Effector CD4-positive, alpha-beta T cell (primary cell): ENCODE results near the gene LRCOL1.

Source experiments
- DNase-seq: peaks from one replicate; pipeline ENCODE4 v3.0.0-alpha.2; 2020

The LRCOL1 gene

DNA sequence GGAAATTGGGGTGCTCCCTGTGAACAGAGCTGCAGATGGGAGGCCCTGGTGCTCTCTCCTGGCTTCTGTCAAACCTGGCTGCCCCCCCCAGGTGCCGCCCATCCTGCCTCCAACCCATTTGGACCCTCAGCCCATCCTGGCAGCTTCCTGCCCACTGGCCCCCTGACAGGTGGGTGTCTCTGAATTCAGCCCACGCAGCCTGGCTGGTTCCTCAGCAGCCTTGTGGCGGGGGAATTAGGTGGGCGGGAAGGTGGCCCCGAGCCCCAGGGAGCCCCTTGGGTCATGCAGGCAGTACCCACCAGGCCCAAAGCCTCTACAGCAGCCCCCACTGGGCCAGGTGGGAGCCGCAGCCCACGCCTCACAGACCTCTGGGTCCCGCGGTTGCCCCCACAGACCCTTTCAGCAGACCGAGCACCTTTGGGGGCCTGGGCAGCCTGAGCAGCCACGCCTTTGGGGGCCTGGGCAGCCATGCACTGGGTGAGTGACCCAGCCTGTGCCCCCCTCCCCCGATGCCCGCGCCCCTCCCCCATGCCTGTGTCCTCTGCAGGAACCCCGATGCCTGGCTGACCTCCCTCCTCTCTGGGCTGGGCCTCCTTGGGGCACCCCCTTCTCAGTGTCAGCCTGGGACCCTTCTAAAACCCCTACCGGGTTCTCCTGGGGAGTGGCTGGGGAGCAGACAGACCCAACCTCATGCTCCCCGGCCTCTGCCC is 28.9 kb downstream of the LRCOL1 start:
- no peak for DNase-seq

DNA sequence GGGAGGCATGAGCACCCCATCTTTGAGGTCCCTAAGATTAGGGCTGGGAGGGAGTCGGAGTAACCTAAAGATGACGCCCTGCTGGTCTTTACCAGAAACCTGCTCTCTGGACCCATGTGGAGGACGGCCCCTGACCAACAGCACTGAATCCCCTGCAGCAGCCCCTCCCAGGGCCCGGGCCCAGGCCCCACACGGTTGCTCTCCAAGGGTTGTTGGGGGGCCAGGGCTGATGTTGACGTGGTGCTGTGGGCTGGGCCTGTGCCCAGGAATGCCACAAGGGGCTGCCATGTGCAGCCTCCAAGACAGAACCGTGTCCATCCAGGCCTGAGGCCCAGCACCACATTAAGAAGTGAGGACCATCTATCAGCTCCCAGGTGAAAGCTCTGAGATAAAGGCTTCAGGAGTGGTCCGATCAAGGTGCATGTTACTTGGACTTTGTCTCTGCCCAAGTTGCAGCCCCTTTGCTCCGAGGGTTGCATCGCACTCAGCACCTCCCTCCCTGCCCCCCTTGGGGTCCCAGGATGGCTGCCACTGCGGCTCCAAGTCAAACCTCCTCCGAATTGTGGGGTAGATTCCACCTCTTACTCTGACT is 29.6 kb downstream of the LRCOL1 start:
- DNase-seq, result no peak

DNA sequence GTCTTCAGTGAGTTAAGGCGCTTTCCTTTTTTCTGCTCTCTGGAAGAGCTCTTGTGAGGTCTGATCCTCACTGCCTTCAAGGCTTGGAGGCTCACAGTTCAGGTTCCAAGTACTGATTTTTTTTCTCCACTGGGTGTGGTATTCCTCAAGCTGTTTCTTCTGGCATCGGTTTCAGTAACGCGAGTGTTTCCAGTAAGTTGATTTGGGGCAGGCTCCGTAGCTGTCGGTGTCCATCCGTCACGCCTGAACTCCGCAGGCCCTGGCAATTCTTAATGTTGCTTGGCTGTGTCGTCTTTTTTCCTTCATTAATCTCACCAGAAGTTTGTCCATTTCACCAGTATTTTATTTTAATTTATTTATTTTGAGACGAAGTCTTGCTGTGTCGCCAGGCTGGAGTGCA is 30.6 kb downstream of the LRCOL1 start:
- DNase-seq, result no peak

DNA sequence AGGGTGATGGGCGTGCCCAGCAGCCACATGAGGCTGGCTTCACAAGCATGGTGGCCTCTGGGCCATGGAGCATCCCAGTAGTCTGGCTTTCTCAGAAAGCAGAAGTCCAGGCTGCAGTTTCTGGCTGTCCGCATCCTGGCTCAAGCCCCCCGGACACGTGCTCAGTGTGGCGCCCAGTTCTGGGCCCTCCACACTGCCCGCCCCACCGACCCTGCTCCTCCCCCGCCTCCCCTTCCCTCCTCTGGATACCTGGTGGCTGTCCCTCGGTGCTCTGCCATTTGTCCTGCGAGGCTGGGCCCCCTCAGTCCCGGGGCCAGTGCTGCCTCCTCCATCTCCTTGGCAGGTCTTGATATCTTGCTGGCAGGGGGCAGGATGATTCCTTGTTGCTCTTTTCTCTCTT is 31.6 kb downstream of the LRCOL1 start:
- DNase-seq, result no peak

DNA sequence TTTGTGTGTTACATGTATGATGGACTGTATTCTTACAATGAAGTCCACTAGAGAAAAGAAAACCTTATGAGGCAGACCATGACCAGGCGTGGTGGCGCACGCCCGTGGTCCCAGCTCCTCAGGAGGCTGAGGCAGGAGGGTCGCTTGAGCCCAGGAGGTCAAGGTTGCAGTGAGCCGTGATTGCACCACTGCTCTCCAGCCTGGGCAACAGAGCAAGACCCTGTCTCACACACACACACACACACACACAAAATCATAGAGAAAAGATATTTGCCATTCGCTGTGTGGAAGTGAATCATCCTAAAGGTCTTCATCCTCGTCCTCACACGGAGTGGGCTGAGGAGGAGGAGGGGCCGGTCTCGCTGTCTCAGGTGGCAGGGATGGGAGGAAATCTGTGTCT is 32.3 kb downstream of the LRCOL1 start:
- no peak for DNase-seq

DNA sequence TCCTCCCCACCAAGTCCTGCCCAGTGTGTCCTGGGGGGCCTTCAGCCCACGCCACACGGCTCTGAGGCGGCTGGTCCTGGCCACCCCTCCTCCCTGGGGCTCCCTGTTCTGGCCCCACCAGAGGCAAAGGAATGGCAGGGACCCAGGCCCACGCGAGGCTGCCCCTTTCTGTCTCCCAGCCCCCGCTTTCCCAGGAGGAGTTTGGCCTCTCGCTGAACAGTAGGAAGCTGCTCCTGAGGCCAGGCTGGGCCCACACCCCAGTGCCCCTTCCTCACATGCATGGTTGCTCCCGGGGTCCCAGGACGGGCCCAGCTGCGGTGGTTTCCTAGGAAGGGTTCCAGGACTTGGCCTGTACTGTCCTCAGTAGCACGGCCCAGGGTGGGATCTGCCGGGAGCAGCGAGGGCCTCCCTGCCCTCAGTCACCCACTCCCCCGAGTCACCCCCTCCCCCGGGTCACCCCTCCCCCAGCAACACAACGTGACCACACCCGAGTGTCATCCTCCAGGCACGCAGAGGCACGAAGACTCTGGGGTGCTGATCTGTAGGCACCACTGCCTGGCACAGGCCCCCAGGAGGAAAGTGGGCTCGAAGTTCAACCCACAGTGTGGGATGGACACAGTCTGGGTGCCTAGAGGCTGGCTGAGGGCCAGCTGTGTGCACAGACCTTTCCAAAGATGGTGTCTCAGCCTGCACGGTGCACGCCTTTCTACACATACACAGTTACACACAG is 33.0 kb downstream of the LRCOL1 start:
- DNase-seq, result no peak

DNA sequence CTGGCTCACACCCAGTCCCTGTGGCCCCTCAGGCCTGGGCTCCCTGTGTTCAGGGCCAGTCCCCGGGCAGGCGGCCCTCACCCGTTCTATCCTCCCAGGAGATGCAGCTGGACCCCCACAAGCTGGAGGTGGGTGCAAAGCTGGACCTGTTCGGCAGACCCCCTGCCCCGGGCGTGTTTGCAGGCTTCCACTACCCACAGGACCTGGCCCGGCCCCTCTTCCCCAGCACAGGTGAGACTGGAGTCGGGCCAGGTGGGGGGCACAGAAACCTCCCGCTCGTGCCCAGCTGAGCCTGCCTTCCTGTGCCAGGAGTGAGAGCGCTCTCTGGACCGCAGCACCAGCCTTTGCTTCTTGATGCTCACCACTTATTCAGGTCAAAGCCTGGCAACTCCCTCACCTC is 33.7 kb downstream of the LRCOL1 start:
- DNase-seq, result no peak

DNA sequence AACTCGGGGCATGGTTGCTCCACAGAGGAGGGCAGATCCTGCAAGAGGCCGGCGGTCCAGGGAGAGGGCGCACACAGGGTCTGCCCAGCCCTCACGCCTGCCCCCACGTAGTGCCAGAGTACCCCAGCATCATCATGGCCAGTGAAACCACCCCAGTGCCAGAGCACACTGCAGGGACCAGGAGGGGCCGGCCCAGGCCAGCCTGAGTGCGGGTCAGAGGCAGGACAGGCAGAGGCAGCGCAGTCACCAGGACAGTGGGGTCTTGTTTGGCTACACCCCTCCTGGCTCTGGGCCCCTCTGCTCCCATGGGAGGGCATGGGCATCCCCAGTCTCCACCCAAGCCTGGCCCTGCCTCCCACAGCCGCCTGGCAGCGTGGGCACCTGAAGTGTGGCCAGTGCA is 34.7 kb downstream of the LRCOL1 start:
- no peak for DNase-seq

DNA sequence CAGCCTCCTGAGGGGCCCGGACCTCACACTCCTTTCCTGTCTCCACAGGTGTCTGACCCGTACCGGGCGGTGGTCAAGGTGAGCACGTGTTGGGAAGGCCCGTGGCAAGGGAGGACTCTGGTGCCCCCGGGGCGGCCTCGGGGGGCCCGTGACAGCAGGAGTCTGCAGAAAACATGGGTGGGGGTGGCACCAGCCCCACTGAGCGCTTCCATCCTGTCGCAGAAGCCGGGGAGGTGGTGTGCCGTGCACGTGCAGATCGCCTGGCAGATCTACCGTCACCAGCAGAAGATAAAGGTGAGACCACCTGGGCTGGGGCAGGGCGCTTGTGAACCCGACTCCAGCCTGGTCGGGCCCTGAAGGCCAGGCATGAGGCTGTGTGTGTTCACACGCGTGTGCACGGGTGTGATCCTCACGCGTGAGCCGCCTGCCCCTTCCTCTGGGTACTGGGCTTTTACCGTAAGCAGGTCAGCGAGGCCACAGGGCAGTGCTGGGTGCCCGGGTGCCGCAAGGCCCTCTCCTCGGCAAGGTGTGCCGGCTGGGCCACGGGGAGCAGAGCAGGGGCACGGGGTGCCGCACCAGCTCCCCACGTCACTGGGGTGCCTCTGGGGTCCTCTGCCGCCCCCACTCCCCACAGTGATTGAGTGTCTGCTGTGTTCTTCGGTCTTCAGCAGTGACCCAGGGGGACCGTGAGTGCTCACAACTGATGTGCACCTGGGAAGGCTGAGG is 35.9 kb downstream of the LRCOL1 start:
- no peak for DNase-seq

DNA sequence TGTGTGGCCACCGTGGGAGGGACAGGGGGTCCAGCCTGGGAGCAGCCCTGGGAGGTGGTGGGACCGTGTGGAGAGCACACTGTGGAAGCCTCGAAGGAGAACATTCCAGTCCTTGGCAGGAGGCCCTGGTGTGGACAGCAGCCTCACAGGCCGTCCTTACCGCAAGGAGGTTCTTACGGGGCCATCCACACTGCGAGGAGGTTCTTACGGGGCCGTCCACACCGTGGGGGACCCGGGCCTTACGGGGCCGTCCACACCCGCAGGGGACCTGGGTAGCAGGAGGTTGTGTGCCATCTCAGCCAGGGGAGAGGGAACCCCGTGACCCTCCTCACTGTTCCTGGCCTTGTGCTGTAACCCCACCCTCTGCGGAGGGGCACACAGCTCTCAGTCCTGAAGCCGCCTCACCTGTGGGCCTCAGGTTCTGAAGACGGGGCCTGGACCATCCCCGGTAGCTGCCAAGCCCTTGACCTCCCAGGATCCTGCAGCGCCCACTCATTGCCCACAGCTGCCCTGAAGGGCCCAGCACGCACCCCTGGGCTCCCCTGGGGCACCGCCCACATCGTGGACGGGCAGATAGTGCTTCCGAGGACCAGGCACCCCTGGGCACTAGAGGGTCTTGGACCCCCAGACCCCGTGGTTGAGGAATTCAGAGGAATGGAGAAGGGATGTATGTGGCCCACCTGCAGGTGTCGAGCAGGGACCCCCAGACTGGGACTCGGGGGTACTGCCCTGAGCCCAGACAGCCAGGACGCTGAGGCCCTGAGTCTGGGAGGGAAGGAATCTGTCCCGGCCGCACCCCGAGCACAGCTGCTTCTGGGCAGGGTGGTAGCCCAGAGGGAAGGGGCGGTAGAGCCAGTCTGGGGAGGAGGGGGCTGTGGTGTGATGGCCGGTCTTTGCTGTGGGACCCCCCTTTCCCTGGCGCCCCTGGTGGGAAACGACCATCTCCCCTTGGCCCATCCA is 37.3 kb downstream of the LRCOL1 start:
- no peak for DNase-seq

DNA sequence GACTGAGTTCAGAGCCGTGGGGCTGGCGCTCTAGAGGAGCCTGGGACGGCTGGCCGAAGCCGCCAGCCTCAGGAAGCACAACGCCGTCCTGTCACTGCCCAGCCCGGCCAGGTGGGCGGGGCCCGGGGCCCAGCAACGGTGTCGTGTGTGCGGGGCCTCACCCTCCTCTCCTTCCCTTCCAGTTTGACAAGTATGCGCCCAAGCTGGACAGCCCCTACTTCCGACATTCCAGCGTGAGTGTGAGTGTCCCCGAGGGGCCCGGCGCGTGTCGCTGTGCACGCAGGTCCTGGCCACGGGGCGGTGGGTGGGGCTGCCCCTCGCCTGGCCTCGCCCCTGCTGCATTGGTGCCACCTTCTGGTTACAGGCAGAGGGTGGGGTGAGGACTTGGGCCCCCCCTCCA is 38.3 kb downstream of the LRCOL1 start:
- no peak for DNase-seq

DNA sequence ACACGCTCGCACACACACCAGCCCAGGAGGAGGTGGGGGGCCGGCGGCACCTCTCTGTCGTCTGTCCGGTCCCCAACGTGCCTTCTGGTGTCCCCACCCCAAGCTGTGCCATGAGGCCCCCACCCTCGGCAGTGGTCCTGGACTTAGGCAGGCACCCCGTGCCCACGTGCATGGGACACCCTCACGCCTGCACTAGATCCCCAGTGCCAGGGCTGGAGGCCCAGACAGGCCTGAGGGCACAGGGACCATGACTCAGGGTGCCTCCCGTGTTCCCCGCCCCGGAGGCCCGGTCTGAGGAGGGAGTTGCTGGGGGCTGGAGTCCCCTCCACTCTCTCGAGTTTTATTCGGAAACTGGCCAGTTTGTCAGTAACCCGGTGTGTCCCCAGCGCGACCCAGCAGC is 38.8 kb downstream of the LRCOL1 start:
- no peak for DNase-seq

DNA sequence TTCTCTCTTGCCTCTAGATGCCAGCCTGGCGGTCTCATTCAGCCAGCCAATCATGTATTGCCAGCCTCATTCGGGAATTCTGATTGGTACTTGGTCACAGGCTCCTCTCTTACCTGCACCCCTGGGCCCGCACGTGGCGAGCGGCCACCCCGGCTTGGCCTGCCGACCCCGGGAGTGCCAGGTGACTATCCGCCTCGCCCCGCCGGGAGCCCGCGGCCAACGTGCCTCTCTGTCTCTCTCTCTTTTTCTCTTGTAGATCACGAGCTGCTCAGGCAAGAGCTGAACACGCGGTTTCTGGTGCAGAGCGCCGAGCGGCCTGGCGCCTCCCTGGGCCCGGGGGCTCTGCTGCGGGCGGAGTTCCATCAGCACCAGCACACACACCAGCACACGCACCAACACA is 39.3 kb downstream of the LRCOL1 start:
- no peak for DNase-seq

DNA sequence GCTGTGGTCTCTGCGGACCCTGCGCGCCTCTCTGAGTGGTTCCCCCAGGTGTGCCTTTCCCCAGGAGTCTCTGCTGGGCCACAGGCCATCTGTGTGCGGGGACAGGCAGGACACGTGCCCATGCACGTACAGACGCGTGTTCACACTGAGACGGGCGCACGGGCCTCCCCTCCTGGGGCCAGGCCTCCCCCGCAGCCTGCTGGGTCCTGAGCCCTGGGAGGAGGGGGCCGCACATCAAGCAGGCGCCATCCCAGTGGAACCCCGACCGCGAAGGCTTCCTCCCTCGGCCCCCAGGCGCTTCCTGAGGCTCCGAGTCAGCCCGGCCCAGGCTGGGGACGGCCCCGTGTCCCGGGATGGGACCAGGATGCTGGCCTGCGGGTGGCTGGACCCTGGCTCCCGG is 39.7 kb downstream of the LRCOL1 start:
- no peak for DNase-seq

DNA sequence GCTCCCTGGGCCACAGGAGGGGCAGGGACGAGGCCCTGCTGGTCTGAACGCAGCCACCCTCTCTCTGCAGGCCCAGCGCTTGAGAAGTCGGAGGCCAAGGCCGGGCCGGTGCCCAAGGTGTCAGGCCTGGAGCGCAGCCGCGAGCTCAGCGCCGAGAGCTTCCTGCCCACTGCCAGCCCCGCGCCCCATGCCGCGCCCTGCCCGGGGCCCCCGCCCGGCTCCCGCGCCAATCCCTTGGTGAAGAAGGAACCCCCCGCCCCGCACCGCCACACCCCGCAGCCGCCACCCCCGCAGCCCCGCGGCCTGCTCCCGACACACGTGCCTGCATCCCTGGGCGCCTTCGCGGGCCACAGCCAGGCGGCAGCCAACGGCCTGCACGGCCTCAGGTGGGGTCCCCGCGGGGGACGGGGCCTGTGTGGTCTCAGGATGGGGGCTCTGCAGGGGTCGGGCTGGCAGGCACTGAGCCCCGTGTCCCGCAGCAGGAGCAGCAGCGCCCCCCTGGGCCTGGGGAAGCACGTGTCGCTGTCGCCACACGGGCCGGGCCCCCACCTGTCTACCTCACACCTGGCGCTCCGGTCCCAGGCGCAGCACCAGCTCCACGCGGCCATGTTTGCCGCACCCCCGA is 40.4 kb downstream of the LRCOL1 start:
- no peak for DNase-seq

DNA sequence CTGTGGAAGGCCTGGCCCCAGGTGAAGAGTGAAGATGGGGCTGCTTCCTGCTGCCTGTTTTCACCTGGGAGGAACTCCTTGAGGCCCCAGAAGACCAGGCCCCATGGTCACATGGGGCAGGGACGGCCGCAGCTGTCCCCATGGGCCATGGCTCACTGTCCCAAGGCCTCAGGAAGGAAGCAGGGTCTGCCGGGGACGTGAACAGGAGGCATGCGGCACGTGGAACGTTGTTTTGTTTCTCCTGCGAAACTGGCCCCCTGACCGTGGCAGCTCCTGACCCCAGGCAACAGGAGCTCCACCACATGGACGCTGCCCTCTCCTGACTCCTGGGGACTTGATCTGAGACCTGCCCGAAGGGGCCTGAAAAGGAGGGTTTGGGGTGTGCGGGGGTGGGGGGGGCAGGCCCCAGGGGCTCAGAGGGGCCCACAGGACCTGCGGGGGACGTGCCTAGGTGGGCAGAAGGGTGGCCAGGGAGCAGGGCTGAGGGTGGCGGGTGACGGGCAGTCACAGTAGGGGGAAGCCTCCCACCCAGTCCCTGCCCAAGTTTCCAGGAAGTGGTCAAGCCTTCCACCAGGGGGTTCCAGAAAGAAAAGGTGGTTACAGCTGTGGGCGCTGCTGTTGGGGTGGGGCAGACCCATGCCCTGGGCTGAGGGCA is 41.4 kb downstream of the LRCOL1 start:
- DNase-seq, result no peak

DNA sequence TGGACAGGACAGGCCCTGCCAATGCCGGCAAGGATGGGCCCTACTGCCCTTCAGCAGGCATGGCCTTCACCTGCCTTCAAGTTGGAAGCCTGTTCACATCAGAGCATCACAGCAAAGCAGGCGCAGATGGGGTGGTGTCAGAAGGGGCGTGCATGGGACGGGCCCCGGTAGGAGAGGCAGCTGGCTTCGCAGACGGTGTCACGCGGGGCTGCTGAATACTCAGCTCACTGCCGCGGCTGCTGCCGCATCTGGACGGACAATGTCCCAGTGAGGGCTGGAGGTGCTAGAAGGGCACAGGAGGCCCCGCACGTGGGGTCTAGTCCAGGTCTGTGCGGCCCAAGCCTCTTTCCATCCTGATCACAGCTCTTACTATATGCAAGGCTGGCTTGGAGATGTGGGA is 42.1 kb downstream of the LRCOL1 start:
- DNase-seq, result no peak

DNA sequence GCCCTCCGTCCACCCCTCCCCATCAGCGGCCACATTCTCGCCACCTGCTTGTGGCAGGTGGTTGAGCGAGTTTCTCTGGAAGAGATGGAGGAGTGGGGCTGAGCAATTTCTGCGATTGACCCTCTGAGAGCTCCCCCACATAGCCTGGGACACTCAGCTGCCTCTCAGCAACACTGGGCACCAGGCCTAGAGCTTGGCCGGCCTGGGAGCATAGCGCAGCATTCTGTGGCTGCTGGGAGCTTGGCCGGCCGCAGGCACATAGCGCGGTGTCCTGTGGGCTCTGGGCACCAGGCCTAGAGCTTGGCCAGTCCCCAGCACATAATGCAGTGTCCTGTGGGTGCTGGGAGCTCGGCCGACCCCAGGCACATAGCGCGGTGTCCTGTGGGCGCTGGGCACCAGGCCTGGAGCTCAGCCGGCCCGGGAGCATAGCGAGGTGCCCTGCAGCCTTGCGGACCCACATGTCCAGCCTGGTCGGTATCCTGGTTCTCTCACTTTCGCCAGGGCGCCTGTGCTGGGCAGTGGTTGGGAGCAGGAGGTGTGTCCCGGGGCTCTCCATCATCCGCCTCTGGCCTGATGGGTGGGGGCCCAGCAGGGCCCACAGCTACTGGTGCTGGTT is 43.8 kb downstream of the LRCOL1 start:
- no peak for DNase-seq

DNA sequence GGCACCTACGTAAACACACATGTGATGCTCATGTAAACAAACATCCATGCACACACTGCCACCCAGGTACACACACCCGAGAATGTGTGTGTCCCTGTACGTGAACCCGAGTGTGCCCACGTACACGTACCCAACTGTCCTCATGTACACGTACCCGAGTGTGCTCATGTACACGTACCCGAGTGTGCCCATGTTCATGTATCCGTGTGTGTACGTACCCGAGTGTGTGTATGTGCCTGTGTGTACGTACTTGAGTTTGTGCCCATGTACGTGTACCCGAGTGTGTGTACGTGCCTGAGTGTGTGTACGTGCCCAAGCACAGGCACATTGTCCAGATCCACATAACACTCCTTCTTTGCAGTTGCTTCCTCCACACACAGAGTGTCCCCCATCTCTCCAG is 45.0 kb downstream of the LRCOL1 start:
- DNase-seq, result no peak

DNA sequence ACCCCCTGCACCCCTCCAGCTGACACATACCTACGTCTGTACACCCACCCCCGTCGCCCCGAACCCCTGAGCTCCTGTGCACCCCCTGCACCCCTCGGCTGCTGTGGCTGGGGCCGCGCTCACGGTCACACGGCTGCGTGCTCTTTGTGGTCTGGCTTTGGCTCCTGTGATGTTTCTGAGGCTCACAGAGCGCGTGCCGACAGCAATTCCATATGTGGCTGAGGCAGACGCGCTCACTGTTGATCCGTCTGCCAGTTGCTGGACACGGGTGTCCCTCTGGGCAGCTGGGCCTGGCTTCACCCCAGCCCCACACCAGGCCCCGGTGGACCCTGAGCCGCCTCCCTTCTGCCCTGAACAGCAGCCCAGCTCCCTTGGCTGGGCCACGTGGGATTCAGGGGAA is 46.5 kb downstream of the LRCOL1 start:
- DNase-seq, result no peak

DNA sequence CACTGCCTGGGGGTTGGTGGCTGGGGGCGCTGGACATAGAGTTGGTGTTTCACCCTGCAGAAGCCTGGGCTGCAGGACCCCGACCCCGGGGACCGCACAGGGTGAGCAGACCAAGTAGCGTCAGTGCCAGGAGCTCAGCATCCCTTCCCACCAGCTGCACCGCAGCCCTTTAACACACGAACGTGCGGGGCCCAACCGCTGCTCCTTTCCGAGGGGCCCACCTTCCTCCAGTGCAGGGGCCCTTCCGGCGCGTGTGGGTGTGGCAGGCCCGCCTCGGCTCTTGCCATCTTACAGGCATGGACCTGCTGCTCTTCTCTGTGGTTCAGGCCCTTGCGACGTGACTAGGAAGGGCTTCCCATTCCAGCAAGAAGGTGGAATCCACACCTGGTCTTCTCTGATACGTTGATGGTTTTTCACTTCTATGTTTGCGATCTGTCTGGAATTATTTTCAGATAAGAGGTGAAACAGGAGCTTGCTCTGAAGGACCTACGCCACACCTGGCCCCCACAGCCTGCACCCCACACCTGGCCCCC is 47.8 kb downstream of the LRCOL1 start:
- DNase-seq, result no peak
